Measurements from ENCODE around the gene MPRIP. TPM values are rescaled to one million over a fixed set of nuclear protein-coding genes. Genes with fewer than 3 reads are reported as not detected.

Gene MPRIP
- total RNA-seq, 1 experiment from 2014 or later: 284 TPM

GRCh38 chr17:17170346-17170985 is 128.2 kb downstream of the MPRIP start:
- Histone ChIP-seq H3K4me3 (ENCODE audit: low read depth, low read length) (no peak overlapping the region), H3K9me3 (no peaks in the 10 kb centered on the region), H3K36me3 (ENCODE audit: control insufficient read depth, insufficient read depth, low read length) (peaks cover 1% of the 10 kb centered on the region; the same call in 1 of the 2 replicates), H3K4me1 (no peaks in the 10 kb centered on the region), H3K27me3 (replicated peaks; ENCODE audit: control insufficient read depth, insufficient read depth, low read length) (no peaks in the 10 kb centered on the region)
- TF ChIP-seq CTCF (IDR thresholded peaks at IDR 0.05; ENCODE audit: insufficient read depth in 1 of 2, low read depth in 1 of 2, low read length in 1 of 2, severe bottlenecking in 1 of 2, unreplicated experiment in 1 of 2): no peak
- Mint-ChIP-seq H3K4me1 (ENCODE audit: low read depth, unreplicated experiment) (no peaks in the 10 kb centered on the region), H3K9me3 (ENCODE audit: unreplicated experiment) (no peaks in the 10 kb centered on the region), H3K27me3 (ENCODE audit: insufficient read depth, unreplicated experiment) (no peaks in the 10 kb centered on the region), H3K27ac (ENCODE audit: unreplicated experiment) (no peak overlapping the region), H3K4me3 (ENCODE audit: unreplicated experiment) (no peak overlapping the region), H3K36me3 (ENCODE audit: insufficient read depth, unreplicated experiment) (peaks cover 99% of the 10 kb centered on the region)
- no peak for DNase-seq
- CTCF ChIA-PET: no interaction called here
- intact Hi-C loops (cut with micrococcal nuclease; ENCODE audit: unreplicated experiment): no loop called here
- no TSS peak for BruUV-seq (replicated peaks)
- POLR2A ChIA-PET: no interaction called here

GRCh38 chr17:17171186-17171585 is 128.9 kb downstream of the MPRIP start:
- ChIA-PET CTCF (no interaction called here), POLR2A (no interaction called here)
- no peak for TF ChIP-seq CTCF (IDR thresholded peaks at IDR 0.05; ENCODE audit: insufficient read depth in 1 of 2, low read depth in 1 of 2, low read length in 1 of 2, severe bottlenecking in 1 of 2, unreplicated experiment in 1 of 2)
- H3K27me3 ChIP-seq (replicated peaks; ENCODE audit: control insufficient read depth, insufficient read depth, low read length): no peaks in the 10 kb centered on the region
- no peaks in the 10 kb centered on the region for H3K9me3 ChIP-seq
- Mint-ChIP-seq H3K4me1 (ENCODE audit: low read depth, unreplicated experiment) (no peaks in the 10 kb centered on the region), H3K27me3 (ENCODE audit: insufficient read depth, unreplicated experiment) (no peaks in the 10 kb centered on the region), H3K9me3 (ENCODE audit: unreplicated experiment) (no peaks in the 10 kb centered on the region), H3K4me3 (ENCODE audit: unreplicated experiment) (no peak overlapping the region), H3K27ac (ENCODE audit: unreplicated experiment) (no peak overlapping the region), H3K36me3 (ENCODE audit: insufficient read depth, unreplicated experiment) (peaks cover 99% of the 10 kb centered on the region)
- intact Hi-C loops (cut with micrococcal nuclease; ENCODE audit: unreplicated experiment): no loop called here
- H3K36me3 ChIP-seq (ENCODE audit: control insufficient read depth, insufficient read depth, low read length): peaks cover 1% of the 10 kb centered on the region; the same call in 1 of the 2 replicates
- BruUV-seq (replicated peaks): no TSS peak
- no peak for DNase-seq
- no peaks in the 10 kb centered on the region for H3K4me1 ChIP-seq
- no peak overlapping the region for H3K4me3 ChIP-seq (ENCODE audit: low read depth, low read length)

GRCh38 chr17:17172001-17172939 is 130.0 kb downstream of the MPRIP start:
- H3K4me1 Mint-ChIP-seq (ENCODE audit: low read depth, unreplicated experiment): no peaks in the 10 kb centered on the region
- POLR2A ChIA-PET: interaction anchor here (0.6 kb wide), 1 partner anchor 55 kb away, joined by 8 read pairs; no protein-coding TSS in a partner anchor
- Histone ChIP-seq H3K9me3 (no peaks in the 10 kb centered on the region), H3K36me3 (ENCODE audit: control insufficient read depth, insufficient read depth, low read length) (no peaks in the 10 kb centered on the region; the same call in none of the 2 replicates), H3K27me3 (replicated peaks; ENCODE audit: control insufficient read depth, insufficient read depth, low read length) (no peaks in the 10 kb centered on the region), H3K4me1 (no peaks in the 10 kb centered on the region), H3K4me3 (ENCODE audit: low read depth, low read length) (no peak overlapping the region)
- no peak overlapping the region for H3K27ac Mint-ChIP-seq (ENCODE audit: unreplicated experiment)
- no peak for DNase-seq
- CTCF ChIA-PET: no interaction called here
- no peaks in the 10 kb centered on the region for H3K9me3 Mint-ChIP-seq (ENCODE audit: unreplicated experiment)
- no TSS peak for BruUV-seq (replicated peaks)
- no peak for TF ChIP-seq CTCF (IDR thresholded peaks at IDR 0.05; ENCODE audit: insufficient read depth in 1 of 2, low read depth in 1 of 2, low read length in 1 of 2, severe bottlenecking in 1 of 2, unreplicated experiment in 1 of 2)
- H3K4me3 Mint-ChIP-seq (ENCODE audit: unreplicated experiment): peak overlapping the region; percentile 31
- intact Hi-C loops (cut with micrococcal nuclease; ENCODE audit: unreplicated experiment): no loop called here
- H3K36me3 Mint-ChIP-seq (ENCODE audit: insufficient read depth, unreplicated experiment): peaks cover 99% of the 10 kb centered on the region
- no peaks in the 10 kb centered on the region for H3K27me3 Mint-ChIP-seq (ENCODE audit: insufficient read depth, unreplicated experiment)
